HCT116 (cell line): ENCODE data around the gene PSPC1.

Source experiments
- CEBPB ChIP-seq: IDR thresholded peaks from 2 replicates; pipeline ENCODE4 v1.6.1; 2012; ENCODE audit warnings: low read depth
- CTCF ChIP-seq, 3 experiments: fragments of 200-600 bp in 1 of 3; sonication (generic) in 1 of 3; IDR thresholded peaks in 2 of 3; conservative IDR thresholded peaks in 1 of 3; 2 replicates each; pipeline ENCODE4 v1.5.1; 2012 to 2017; ENCODE audit warnings: low read depth in 2 of 3, low read length in 2 of 3, antibody characterized with exemption in 1 of 3, borderline replicate concordance in 1 of 3, control low read depth in 1 of 3, mild to moderate bottlenecking in 1 of 3, mixed read lengths in 1 of 3, mixed run types in 1 of 3, moderate library complexity in 1 of 3; ENCODE audit not compliant: insufficient read depth in 1 of 3
- EZH2 ChIP-seq: fragments of 200-600 bp; sonication (generic); IDR thresholded peaks from 2 replicates; pipeline ENCODE4 v1.6.1; 2017; ENCODE audit warnings: antibody characterized with exemption, mixed run types
- FOSL1 ChIP-seq: IDR thresholded peaks from 2 replicates; pipeline ENCODE4 v1.6.1; 2012; ENCODE audit warnings: low read depth
- POLR2AphosphoS5 ChIP-seq: IDR thresholded peaks from 2 replicates; pipeline ENCODE4 v1.6.1; 2011; ENCODE audit warnings: mild to moderate bottlenecking, low read depth, low read length, moderate library complexity
- RAD21 ChIP-seq: IDR thresholded peaks from 2 replicates; pipeline ENCODE4 v1.6.1; 2012; ENCODE audit warnings: low read depth, mild to moderate bottlenecking
- SP1 ChIP-seq: IDR thresholded peaks from 2 replicates; pipeline ENCODE4 v1.6.1; 2012; ENCODE audit warnings: low read depth
- ZNF274 ChIP-seq: fragments of 200-500 bp; sonication (Bioruptor generic); IDR thresholded peaks from 2 replicates; pipeline ENCODE4 v1.6.1; 2014; ENCODE audit warnings: mild to moderate bottlenecking, low read depth, low read length, inconsistent platforms

DNA sequence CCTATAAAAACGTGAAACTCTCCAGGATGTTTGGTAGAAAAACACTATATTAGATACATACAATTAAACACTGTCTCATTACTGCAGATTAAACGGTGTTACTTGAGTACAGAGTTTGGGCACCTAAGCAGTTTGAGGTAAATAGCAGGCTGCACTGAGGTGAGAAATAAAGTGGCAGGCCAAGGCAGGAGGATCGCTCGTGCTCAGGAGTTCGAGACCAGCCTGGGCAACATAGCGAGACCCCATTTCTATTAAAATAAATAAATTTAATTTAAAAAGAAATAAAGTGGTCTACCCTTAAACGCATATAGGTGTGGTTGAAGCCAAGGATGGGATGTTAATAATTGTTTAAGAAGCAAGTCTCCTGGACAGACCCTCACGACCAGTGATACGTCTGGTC lies 1.2 kb downstream of the PSPC1 start:
- TF ChIP-seq CTCF (IDR thresholded peaks at IDR 0.05 in 2 of 3, conservative IDR thresholded peaks at IDR 0.05 in 1 of 3; ENCODE audit: borderline replicate concordance in 1 of 3, insufficient read depth in 1 of 3, low read depth in 2 of 3, low read length in 2 of 3) (no peak), FOSL1 (no peak), POLR2AphosphoS5 (no peak), ZNF274 (no peak), RAD21 (no peak), CEBPB (no peak), SP1 (no peak), EZH2 (no peak)
